MCF 10A (cell line): ENCODE results near the gene PKD2. TPM values are rescaled to one million over a fixed set of nuclear protein-coding genes. Genes with fewer than 3 reads are reported as not detected.

ENCODE experiments used
- BruUV-seq: library from RNA; stranded (reverse); fragments of 400-500 nt; replicated peaks from 2 replicates; lab custom pipeline; 2021; lab: Mats Ljungman, UMichigan
- CTCF ChIA-PET: fragments of 300-600 bp; sonication (Branson Sonifier 250); formaldehyde crosslinking; extraction: SDS; loops from one replicate; lab custom pipeline; 2021; ENCODE audit warnings: antibody characterized with exemption, inconsistent platforms; lab: Yijun Ruan, JAX
- POLR2A ChIA-PET: fragments of 300-600, 350-650 bp; sonication (Branson Sonifier 250); formaldehyde crosslinking; extraction: SDS; loops from one replicate; lab custom pipeline; 2020; ENCODE audit warnings: antibody characterized with exemption, inconsistent platforms; lab: Yijun Ruan, JAX
- DNase-seq: peaks from one replicate; pipeline ENCODE4 v3.0.0-alpha.2; 2018; ENCODE audit not compliant: unreplicated experiment
- H3K27ac Mint-ChIP-seq: one replicate; pipeline ENCODE4 v1.8.0; 2022; ENCODE audit warnings: mild to moderate bottlenecking, low read depth, mixed read lengths; ENCODE audit not compliant: unreplicated experiment
- H3K27me3 Mint-ChIP-seq: one replicate; pipeline ENCODE4 v1.8.0; 2022; ENCODE audit warnings: mixed read lengths; ENCODE audit not compliant: insufficient read depth, unreplicated experiment
- H3K36me3 Mint-ChIP-seq: one replicate; pipeline ENCODE4 v1.8.0; 2022; ENCODE audit warnings: mild to moderate bottlenecking, moderate library complexity, mixed read lengths; ENCODE audit not compliant: insufficient read depth, unreplicated experiment
- H3K4me1 Mint-ChIP-seq: one replicate; pipeline ENCODE4 v1.8.0; 2022; ENCODE audit warnings: mixed read lengths; ENCODE audit not compliant: insufficient read depth, unreplicated experiment
- H3K4me3 Mint-ChIP-seq: one replicate; pipeline ENCODE4 v1.8.0; 2022; ENCODE audit warnings: mild to moderate bottlenecking, moderate library complexity, mixed read lengths; ENCODE audit not compliant: unreplicated experiment
- H3K9me3 Mint-ChIP-seq: one replicate; pipeline ENCODE4 v1.8.0; 2022; ENCODE audit warnings: mixed read lengths; ENCODE audit not compliant: unreplicated experiment
- CTCF ChIP-seq: fragments of 200-600 bp; IDR thresholded peaks from one replicate; pipeline ENCODE4 v1.8.0; 2022; ENCODE audit warnings: antibody characterized with exemption, mild to moderate bottlenecking; ENCODE audit not compliant: unreplicated experiment
- intact Hi-C: fragments of 100-400 bp; cut with micrococcal nuclease; formaldehyde crosslinking; loops from 2 replicates; pipeline ENCODE4 v1.14.1; 2022
- total RNA-seq: library from RNA; stranded (reverse); gene quantifications from 2 replicates; pipeline ENCODE4 v1.2.3, GENCODE V29; 2022

Gene PKD2
- total RNA-seq, 1 experiment from 2014 or later, result 29.5 TPM

GRCh38 chr4:87975466-87975865 lies 32.0 kb upstream of the PKD2 start, which contains the start of gene SPP1:
Gene SPP1, plus strand, starts transcription at chr4:87975714. Its CDS starts 1,182 bp downstream, at chr4:87976896.
- intact Hi-C loops, result no loop called here
- Mint-ChIP-seq H3K9me3 (no peaks in the 10 kb centered on the region), H3K27ac (no peak within 1 kb of the TSS), H3K4me3 (no peak within 1 kb of the TSS), H3K27me3 (no peaks in the 10 kb centered on the region), H3K4me1 (peaks cover 11% of the 10 kb centered on the region), H3K36me3 (no peaks in the 10 kb centered on the region)
- BruUV-seq, result no TSS peak
- TF ChIP-seq CTCF, result no peak
- CTCF ChIA-PET, result interaction anchor here (0.6 to 6.3 kb wide), 10 partner anchors 10 to 295 kb away, joined by 3 to 75 read pairs (median 6); no protein-coding TSS in a partner anchor
- POLR2A ChIA-PET, result interaction anchor here (2.6 to 3.8 kb wide), 2 partner anchors 11 to 126 kb away, joined by 11 to 16 read pairs; no protein-coding TSS in a partner anchor
- DNase-seq, result peak; percentile 10

GRCh38 chr4:87977521-87978278 lies 29.7 kb upstream of the PKD2 start:
- DNase-seq, result no peak
- intact Hi-C loops, result no loop called here
- Mint-ChIP-seq H3K27ac (no peak overlapping the region), H3K36me3 (no peaks in the 10 kb centered on the region), H3K4me1 (peaks cover 11% of the 10 kb centered on the region), H3K4me3 (no peak overlapping the region), H3K27me3 (no peaks in the 10 kb centered on the region), H3K9me3 (no peaks in the 10 kb centered on the region)
- TF ChIP-seq CTCF, result no peak
- ChIA-PET CTCF (interaction anchor here (0.6 to 6.3 kb wide), 5 partner anchors 9 to 297 kb away, joined by 3 to 75 read pairs (median 3); no protein-coding TSS in a partner anchor), POLR2A (interaction anchor here (1.3 kb wide), 1 partner anchor 12 kb away, joined by 5 read pairs; no protein-coding TSS in a partner anchor)
- BruUV-seq, result no TSS peak

DNA sequence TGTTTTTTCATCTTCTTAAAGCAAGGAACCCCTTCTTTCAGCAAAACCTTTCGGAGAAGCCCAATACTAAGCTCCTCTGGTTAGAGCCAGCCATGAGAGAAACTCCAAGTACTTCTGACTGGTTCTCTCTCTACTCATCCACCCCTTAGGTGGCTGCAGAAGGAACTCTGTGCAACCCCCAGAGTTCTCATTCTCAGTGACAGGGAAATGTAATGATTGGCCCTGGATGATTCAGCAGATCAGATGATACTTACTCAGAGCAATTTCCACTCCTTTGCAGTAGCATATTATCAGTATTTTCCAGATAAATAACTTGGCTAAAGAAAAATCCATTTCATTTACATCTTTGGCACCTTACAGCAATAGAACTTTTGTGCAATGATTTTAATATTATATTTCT lies 28.8 kb upstream of the PKD2 start:
- ChIA-PET CTCF (interaction anchor here (1.0 to 1.5 kb wide), 3 partner anchors 12 to 233 kb away, joined by 3 to 5 read pairs (median 3); no protein-coding TSS in a partner anchor), POLR2A (interaction anchor here (0.6 kb wide), 1 partner anchor 193 kb away, joined by 5 read pairs; no protein-coding TSS in a partner anchor)
- BruUV-seq, result no TSS peak
- Mint-ChIP-seq H3K4me1 (peaks cover 5% of the 10 kb centered on the region), H3K27ac (no peak overlapping the region), H3K9me3 (no peaks in the 10 kb centered on the region), H3K36me3 (no peaks in the 10 kb centered on the region), H3K4me3 (no peak overlapping the region), H3K27me3 (no peaks in the 10 kb centered on the region)
- no peak for DNase-seq
- intact Hi-C loops, result no loop called here
- no peak for TF ChIP-seq CTCF

DNA sequence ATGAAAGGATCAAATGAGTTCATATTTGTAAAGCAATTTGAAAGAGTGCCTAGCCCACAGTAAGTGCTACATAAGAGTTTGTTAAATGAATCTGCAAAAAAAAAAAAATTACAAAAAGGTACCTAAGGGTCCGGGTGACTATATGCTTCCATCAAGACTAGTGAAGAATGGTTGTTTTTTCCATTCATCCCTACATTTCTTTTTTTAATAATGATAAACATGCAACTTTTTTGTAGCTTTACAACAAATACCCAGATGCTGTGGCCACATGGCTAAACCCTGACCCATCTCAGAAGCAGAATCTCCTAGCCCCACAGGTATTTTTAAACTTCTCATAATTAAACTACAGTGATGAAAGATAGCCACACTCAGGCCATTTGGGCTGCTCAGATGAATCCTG lies 27.6 kb upstream of the PKD2 start:
- BruUV-seq, result no TSS peak
- H3K27ac Mint-ChIP-seq, result no peak overlapping the region
- CTCF ChIA-PET, result interaction anchor here (0.6 to 2.5 kb wide), 7 partner anchors 17 to 232 kb away, joined by 3 to 11 read pairs (median 4); no protein-coding TSS in a partner anchor
- no peaks in the 10 kb centered on the region for H3K9me3 Mint-ChIP-seq
- intact Hi-C loops, result no loop called here
- H3K4me3 Mint-ChIP-seq, result no peak overlapping the region
- peaks cover 5% of the 10 kb centered on the region for H3K4me1 Mint-ChIP-seq
- no peaks in the 10 kb centered on the region for H3K27me3 Mint-ChIP-seq
- POLR2A ChIA-PET, result no interaction called here
- H3K36me3 Mint-ChIP-seq, result no peaks in the 10 kb centered on the region
- DNase-seq, result no peak
- no peak for TF ChIP-seq CTCF
